Stimulated activated CD8-positive, alpha-beta memory T cell treated with anti-CD3 and anti-CD28 coated beads, Interleukin-12 subunit alpha, Interleukin-12 subunit beta, amount 100 ng/mL, for 4 hours (primary cell): Measurements from ENCODE around the gene COL6A6.
"Not testable (repeated sequence)": the region's sequence is repeated elsewhere in the genome, so short reads cannot be mapped to it uniquely, and the experiment has no call there.

Source experiments
- DNase-seq: peaks from one replicate; pipeline ENCODE4 v3.0.0-alpha.2; 2020; ENCODE audit warnings: low read depth

COL6A6 gene

GRCh38 chr3:130537673-130538304 lies 20.8 kb downstream of the COL6A6 start:
- no peak for DNase-seq

- no peak for DNase-seq
Observed at GRCh38 chr3:130539005-130539404, 22.0 kb downstream of the COL6A6 start.

GRCh38 chr3:130543322-130543721 lies 26.3 kb downstream of the COL6A6 start:
- DNase-seq: no peak

GRCh38 chr3:130546920-130547679 lies 30.1 kb downstream of the COL6A6 start:
- DNase-seq: no peak

GRCh38 chr3:130547680-130548065 lies 30.7 kb downstream of the COL6A6 start:
- DNase-seq: not testable (repeated sequence)

GRCh38 chr3:130548356-130548755 lies 31.4 kb downstream of the COL6A6 start:
- no peak for DNase-seq

- DNase-seq: no peak
Observed at GRCh38 chr3:130557336-130558035, 40.5 kb downstream of the COL6A6 start.

GRCh38 chr3:130558366-130558765 lies 41.4 kb downstream of the COL6A6 start:
- no peak for DNase-seq

GRCh38 chr3:130565224-130565623 lies 48.2 kb downstream of the COL6A6 start:
- DNase-seq: no peak
